ENCODE data around the gene PCDHA1. TPM values are rescaled to one million over a fixed set of nuclear protein-coding genes. Genes with fewer than 3 reads are reported as not detected.

The PCDHA1 gene
- total RNA-seq, 2 experiments from 2014 or later: not detected

DNA sequence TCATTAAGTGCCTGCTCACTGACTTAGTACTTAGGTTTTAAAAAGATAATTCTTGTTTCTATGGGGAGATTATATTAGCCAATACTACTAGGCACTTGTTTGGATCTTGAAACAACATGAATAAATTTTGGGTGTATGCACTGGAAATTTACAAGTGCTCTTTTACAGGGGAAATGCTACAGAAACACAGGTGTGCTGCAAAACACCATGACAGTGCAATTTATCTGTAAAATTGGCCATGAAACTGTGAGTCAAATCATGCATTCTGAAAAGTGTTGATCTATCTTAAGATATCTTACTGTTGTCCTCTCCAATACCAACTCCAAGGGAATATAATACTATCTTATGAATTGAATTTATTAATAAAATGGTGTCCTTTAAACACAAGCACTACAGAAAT is 253.1 kb downstream of the PCDHA1 start:
- no peaks in the 10 kb centered on the region for H3K4me1 Mint-ChIP-seq (ENCODE audit: low read depth)
- intact Hi-C loops (cut with micrococcal nuclease): no loop called here
- no peak overlapping the region for H3K4me3 Mint-ChIP-seq
- no peaks in the 10 kb centered on the region for H3K9me3 Mint-ChIP-seq
- H3K27me3 Mint-ChIP-seq (ENCODE audit: low read depth): peaks cover 8% of the 10 kb centered on the region
- H3K27ac Mint-ChIP-seq: no peak overlapping the region
- no peak for DNase-seq
- no peaks in the 10 kb centered on the region for H3K36me3 Mint-ChIP-seq (ENCODE audit: low read depth)
- CTCF ChIA-PET: interaction anchor here (0.6 kb wide), 1 partner anchor 38 kb away, joined by 3 read pairs; no protein-coding TSS in a partner anchor

DNA sequence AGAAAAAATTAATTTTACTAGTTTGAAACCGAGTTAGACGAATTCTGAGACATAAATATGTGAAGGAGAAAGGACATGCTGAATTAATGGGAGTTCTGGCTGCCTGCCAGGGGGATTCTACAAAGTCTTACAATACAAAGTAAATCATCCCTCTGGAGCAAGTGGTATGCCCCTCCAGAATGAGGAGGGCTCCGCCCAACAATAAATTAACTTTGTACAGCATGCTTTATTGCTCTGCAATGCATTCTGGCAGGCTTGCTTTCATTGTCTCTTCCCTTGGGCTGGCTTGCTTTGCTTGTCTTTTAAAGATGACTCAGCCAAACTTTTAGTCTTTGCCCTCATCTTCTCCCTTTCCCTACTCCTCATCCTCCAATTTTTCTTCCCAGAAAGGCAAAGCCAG is 253.6 kb downstream of the PCDHA1 start:
- Mint-ChIP-seq H3K27ac (no peak overlapping the region), H3K9me3 (no peaks in the 10 kb centered on the region), H3K27me3 (ENCODE audit: low read depth) (peaks cover 12% of the 10 kb centered on the region), H3K36me3 (ENCODE audit: low read depth) (no peaks in the 10 kb centered on the region), H3K4me3 (no peak overlapping the region), H3K4me1 (ENCODE audit: low read depth) (no peaks in the 10 kb centered on the region)
- intact Hi-C loops (cut with micrococcal nuclease): no loop called here
- CTCF ChIA-PET: interaction anchor here (1.3 kb wide), 1 partner anchor 28 kb away, joined by 4 read pairs; no protein-coding TSS in a partner anchor
- no peak for DNase-seq

DNA sequence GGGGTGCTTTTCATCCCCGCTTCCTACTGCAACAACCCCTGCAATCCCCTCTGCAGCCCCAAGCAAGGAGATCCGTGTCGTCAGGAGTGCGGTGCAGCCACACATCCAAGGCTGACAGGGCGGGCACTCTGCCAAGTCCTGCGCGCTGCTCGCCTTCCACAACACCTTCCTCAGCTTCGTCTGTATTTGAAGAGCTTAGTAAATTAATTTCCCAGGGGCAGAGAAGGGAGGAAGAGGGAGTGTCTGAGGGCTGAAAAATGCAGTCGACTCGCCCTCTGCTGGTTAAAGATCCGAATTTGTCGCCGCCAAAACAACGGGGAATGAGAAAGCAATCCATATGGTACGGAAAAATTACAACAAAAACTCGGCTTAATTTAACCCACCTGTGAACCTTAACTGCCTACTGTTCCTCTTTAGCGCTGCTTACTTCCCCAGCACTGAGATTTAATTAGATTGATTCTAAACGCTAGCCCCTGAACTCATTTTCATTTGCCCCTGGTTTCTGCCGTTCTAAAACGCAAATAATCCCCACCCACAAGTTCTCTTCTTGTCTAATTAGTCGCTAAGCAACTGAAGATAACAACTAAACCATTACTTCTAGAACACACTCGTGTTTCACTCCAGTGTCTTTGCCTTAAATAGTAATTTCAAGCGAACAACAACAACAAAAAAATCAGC is 254.3 kb downstream of the PCDHA1 start:
- CTCF ChIA-PET: interaction anchor here (1.3 kb wide), 1 partner anchor 27 kb away, joined by 4 read pairs; no protein-coding TSS in a partner anchor
- intact Hi-C loops (cut with micrococcal nuclease): loop anchor here (2.0 to 10.0 kb wide), 5 partner anchors 113 to 895 kb away; partner anchors contain the start of genes PCDHA13, PCDHA5 and PCDHAC1

DNA sequence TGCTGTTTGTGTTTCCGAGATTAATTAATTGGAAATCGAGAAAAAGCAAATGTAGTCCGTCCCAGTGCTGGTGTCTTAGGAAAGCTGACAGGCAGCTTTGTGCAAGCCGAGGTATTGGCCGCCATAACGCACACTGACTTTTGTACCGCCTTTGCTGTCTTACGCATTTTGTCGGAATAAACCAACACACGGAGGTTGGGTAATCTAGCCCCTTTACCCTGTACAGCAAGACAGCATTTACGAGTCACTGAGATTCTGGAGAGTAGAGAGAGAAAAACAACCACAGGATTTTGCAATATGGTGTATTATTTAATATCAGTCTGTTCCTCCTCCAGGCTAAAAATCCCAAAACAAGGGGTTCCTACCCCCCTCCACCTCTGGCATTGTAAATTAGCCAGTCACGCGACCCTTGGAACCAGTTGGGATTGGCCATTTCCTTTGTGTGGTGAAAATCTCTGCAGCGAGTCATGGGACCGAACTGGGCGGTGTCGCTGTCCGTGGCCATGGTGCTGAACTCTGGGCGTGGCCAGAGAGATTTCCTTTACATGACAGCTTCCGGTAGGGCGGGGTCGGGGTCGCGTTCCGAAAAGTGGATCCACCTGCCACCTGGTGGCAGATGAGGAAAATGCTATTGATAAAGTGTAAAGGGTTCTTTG is 255.0 kb downstream of the PCDHA1 start:
- CTCF ChIA-PET: interaction anchor here (0.7 to 1.3 kb wide), 2 partner anchors 12 to 26 kb away, joined by 3 to 4 read pairs; no protein-coding TSS in a partner anchor

More for the DNA sequence above, 254.3 kb downstream of the PCDHA1 start:
- H3K27ac Mint-ChIP-seq: no peak overlapping the region
- H3K4me3 Mint-ChIP-seq: no peak overlapping the region
- H3K27me3 Mint-ChIP-seq (ENCODE audit: low read depth): peaks cover 17% of the 10 kb centered on the region
- H3K36me3 Mint-ChIP-seq (ENCODE audit: low read depth): no peaks in the 10 kb centered on the region
- no peaks in the 10 kb centered on the region for H3K4me1 Mint-ChIP-seq (ENCODE audit: low read depth)
- DNase-seq: peak; percentile 9
- no peaks in the 10 kb centered on the region for H3K9me3 Mint-ChIP-seq

DNA sequence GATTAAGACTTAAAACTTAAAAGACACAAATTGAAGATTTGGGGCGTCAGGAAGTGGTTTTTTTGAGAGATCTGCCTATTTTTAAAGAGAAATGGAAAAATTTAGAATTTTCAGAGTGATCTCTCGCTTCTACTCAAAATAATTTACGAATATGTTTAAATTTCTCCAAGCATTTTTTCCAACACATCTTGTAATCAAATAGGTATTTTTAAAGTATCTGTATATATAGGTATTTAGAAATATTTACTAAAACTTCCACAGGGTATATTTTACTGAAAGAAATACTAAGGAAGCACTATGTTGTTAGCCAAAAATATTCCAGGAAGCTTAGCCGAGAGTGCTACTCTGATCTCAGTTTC is 255.5 kb downstream of the PCDHA1 start:
- no peaks in the 10 kb centered on the region for H3K4me1 Mint-ChIP-seq (ENCODE audit: low read depth)
- no peak overlapping the region for H3K27ac Mint-ChIP-seq
- H3K36me3 Mint-ChIP-seq (ENCODE audit: low read depth): no peaks in the 10 kb centered on the region
- no peak overlapping the region for H3K4me3 Mint-ChIP-seq
- no peak for DNase-seq
- H3K9me3 Mint-ChIP-seq: no peaks in the 10 kb centered on the region
- CTCF ChIA-PET: interaction anchor here (0.7 kb wide), 1 partner anchor 11 kb away, joined by 3 read pairs; no protein-coding TSS in a partner anchor
- intact Hi-C loops (cut with micrococcal nuclease): loop anchor here (1.0 to 10.0 kb wide), 7 partner anchors 115 to 897 kb away; partner anchors contain the start of genes HARS1, HARS2, PCDHA13 and PCDHA5
- peaks cover 22% of the 10 kb centered on the region for H3K27me3 Mint-ChIP-seq (ENCODE audit: low read depth)

More for the DNA sequence above, 255.0 kb downstream of the PCDHA1 start:
- no peak overlapping the region for H3K27ac Mint-ChIP-seq
- intact Hi-C loops (cut with micrococcal nuclease): loop anchor here (1.0 to 10.0 kb wide), 7 partner anchors 114 to 896 kb away; partner anchors contain the start of genes HARS1, HARS2, PCDHA13 and PCDHA5
- H3K4me1 Mint-ChIP-seq (ENCODE audit: low read depth): no peaks in the 10 kb centered on the region
- DNase-seq: peak; percentile 85
- H3K36me3 Mint-ChIP-seq (ENCODE audit: low read depth): no peaks in the 10 kb centered on the region
- no peak overlapping the region for H3K4me3 Mint-ChIP-seq
- peaks cover 21% of the 10 kb centered on the region for H3K27me3 Mint-ChIP-seq (ENCODE audit: low read depth)
- H3K9me3 Mint-ChIP-seq: no peaks in the 10 kb centered on the region

DNA sequence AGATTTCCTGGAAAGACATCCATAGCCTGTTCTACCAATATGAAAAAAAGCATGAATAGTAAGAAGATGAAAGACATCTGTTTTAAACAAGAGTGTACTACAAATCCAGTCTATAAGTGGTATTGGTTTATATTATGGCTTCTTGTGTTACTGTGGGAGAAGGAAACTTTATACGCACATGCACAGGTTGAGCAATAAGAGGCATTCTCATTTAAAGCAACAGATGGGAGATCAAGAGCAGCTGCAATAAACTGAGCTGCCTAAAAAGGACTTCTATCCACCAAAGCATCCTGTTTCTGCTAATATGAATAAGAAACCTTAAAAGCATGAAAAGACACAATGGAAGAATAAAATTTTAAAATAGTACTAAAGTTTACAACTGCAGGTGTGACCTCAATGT is 256.6 kb downstream of the PCDHA1 start:
- H3K9me3 Mint-ChIP-seq: no peaks in the 10 kb centered on the region
- CTCF ChIA-PET: interaction anchor here (0.7 kb wide), 1 partner anchor 221 kb away, joined by 3 read pairs; no protein-coding TSS in a partner anchor
- peaks cover 25% of the 10 kb centered on the region for H3K27me3 Mint-ChIP-seq (ENCODE audit: low read depth)
- H3K4me1 Mint-ChIP-seq (ENCODE audit: low read depth): no peaks in the 10 kb centered on the region
- intact Hi-C loops (cut with micrococcal nuclease): loop anchor here (5.0 to 10.0 kb wide), 2 partner anchors 220 to 898 kb away; partner anchors contain the start of gene PCDHA5
- H3K4me3 Mint-ChIP-seq: no peak overlapping the region
- H3K27ac Mint-ChIP-seq: no peak overlapping the region
- no peak for DNase-seq
- H3K36me3 Mint-ChIP-seq (ENCODE audit: low read depth): no peaks in the 10 kb centered on the region

DNA sequence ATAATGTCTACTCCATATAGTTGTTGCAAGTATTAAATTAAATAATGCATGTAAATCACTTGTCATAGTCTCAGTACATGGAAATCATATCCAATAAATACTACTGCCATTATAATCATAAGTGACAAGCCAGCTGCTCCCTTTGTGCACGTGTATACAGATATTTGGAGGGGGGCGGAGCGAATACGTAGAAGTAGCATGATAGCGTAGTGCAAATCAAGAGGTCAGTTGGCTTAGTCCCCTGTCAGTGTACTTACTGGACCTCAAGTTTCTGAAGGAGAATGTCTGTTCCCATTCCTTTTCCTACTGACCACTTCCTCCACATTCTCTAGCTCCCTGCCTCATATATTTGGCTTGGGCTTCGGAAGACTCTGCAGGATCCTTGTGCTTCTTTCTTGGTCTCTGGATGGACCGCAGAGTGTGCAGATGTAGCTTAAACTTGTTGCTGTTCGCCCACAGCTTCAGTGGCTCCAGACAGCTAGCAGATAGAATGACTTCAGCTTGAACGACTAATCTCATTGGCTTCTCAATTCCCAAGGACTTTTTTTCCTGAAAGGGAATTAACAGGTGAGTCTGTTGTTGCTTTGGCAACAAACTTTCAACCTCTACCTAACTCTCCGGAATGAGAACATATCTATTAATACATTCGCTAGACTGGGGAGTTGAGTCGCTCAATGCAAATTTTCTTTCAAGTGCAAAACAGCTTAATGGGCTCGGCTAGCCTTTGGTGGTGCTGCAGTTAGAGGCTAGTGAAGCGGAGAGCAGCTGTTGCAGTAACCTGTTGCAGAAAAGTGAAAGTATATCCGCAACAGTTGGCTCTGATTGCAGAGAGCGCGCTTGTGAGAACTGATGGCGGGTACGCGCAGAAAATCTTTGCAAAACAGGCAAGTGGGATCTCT is 264.9 kb downstream of the PCDHA1 start, which contains the start of gene PCDHB1:
PCDHB1 (plus strand) TSS at position 753 of the 899 bp plus-strand sequence; CDS start at position 850, 97 bp downstream.
- Mint-ChIP-seq H3K27me3 (ENCODE audit: low read depth) (peaks cover 48% of the 10 kb centered on the region), H3K36me3 (ENCODE audit: low read depth) (no peaks in the 10 kb centered on the region), H3K27ac (no peak within 1 kb of the TSS), H3K4me1 (ENCODE audit: low read depth) (peaks cover 8% of the 10 kb centered on the region), H3K9me3 (peaks cover 3% of the 10 kb centered on the region), H3K4me3 (peak within 1 kb of the TSS; percentile 68)
- no peak for DNase-seq
- CTCF ChIA-PET: interaction anchor here (1.1 kb wide), 2 partner anchors 42 to 229 kb away, joined by 3 read pairs; partner anchors contain the start of gene PCDHA5
- intact Hi-C loops (cut with micrococcal nuclease): no loop called here

DNA sequence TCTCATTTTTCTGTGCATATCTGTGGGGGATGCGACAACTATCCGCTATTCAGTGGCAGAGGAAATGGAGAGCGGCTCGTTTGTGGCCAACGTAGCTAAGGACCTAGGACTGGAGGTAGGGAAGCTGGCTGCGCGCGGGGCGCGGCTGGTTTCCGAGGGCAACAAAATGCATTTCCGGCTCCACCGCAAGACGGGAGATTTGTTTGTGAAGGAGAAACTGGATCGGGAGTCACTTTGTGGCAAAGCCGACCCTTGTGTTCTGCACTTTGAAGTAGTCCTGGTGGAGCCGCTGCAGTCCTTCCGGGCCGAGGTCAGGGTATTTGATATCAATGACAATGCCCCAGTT is 265.6 kb downstream of the PCDHA1 start:
- peaks cover 8% of the 10 kb centered on the region for H3K4me1 Mint-ChIP-seq (ENCODE audit: low read depth)
- H3K27ac Mint-ChIP-seq: no peak overlapping the region
- peak overlapping the region; percentile 68 for H3K4me3 Mint-ChIP-seq
- intact Hi-C loops (cut with micrococcal nuclease): no loop called here
- DNase-seq: no peak
- H3K36me3 Mint-ChIP-seq (ENCODE audit: low read depth): no peaks in the 10 kb centered on the region
- H3K9me3 Mint-ChIP-seq: peaks cover 3% of the 10 kb centered on the region
- H3K27me3 Mint-ChIP-seq (ENCODE audit: low read depth): peaks cover 46% of the 10 kb centered on the region
- CTCF ChIA-PET: interaction anchor here (1.1 kb wide), 1 partner anchor 230 kb away, joined by 3 read pairs; the partner anchor contains the start of gene PCDHA5

Other genes with a start within 250 kb of the PCDHA1 start
- 10 to 100 TPM; 27.2 to 28.5 TPM for gene EIF4EBP3, start 238.5 kb upstream of the PCDHA1 start, total RNA-seq
- 10 to 100 TPM; 38.0 to 39.6 TPM for gene SRA1, start 228.7 kb upstream of the PCDHA1 start, total RNA-seq
- 10 to 100 TPM; 15.4 to 16.5 TPM for gene APBB3, start 221.5 kb upstream of the PCDHA1 start, total RNA-seq
- 10 to 100 TPM; 57.1 to 60.1 TPM for gene SLC35A4, start 221.3 kb upstream of the PCDHA1 start, total RNA-seq
- gene CD14, start 153.0 kb upstream of the PCDHA1 start, total RNA-seq: under 1 TPM; 0.14 to 0.20 TPM
- 10 to 100 TPM; 29.0 to 29.5 TPM for gene TMCO6, start 146.7 kb upstream of the PCDHA1 start, total RNA-seq
- 10 to 100 TPM; 71.4 to 76.4 TPM for gene NDUFA2, start 138.5 kb upstream of the PCDHA1 start, total RNA-seq
- 10 to 100 TPM; 82.9 to 93.1 TPM for gene IK, start 138.3 kb upstream of the PCDHA1 start, total RNA-seq
- gene WDR55, start 121.2 kb upstream of the PCDHA1 start, total RNA-seq: 10 to 100 TPM; 18.9 to 19.8 TPM
- 1 to 10 TPM; 1.7 to 1.9 TPM for gene DND1, start 112.6 kb upstream of the PCDHA1 start, total RNA-seq
- 10 to 100 TPM; 69.0 to 74.8 TPM for gene HARS1, start 94.8 kb upstream of the PCDHA1 start, total RNA-seq
- 10 to 100 TPM; 27.4 to 29.3 TPM for gene HARS2, start 94.7 kb upstream of the PCDHA1 start, total RNA-seq
- 10 to 100 TPM; 52.9 to 58.8 TPM for gene ZMAT2, start 85.7 kb upstream of the PCDHA1 start, total RNA-seq
- not detected for gene PCDHA2, start 8.7 kb downstream of the PCDHA1 start, total RNA-seq
- not detected for gene PCDHA3, start 14.9 kb downstream of the PCDHA1 start, total RNA-seq
- not detected for gene PCDHA4, start 20.9 kb downstream of the PCDHA1 start, total RNA-seq
- gene PCDHA5, start 35.5 kb downstream of the PCDHA1 start, total RNA-seq: not detected
- gene PCDHA6, start 41.8 kb downstream of the PCDHA1 start, total RNA-seq: not detected
- not detected for gene PCDHA7, start 48.1 kb downstream of the PCDHA1 start, total RNA-seq
- gene PCDHA8, start 55.0 kb downstream of the PCDHA1 start, total RNA-seq: not detected
- gene PCDHA9, start 62.2 kb downstream of the PCDHA1 start, total RNA-seq: not detected
- not detected for gene PCDHA10, start 69.8 kb downstream of the PCDHA1 start, total RNA-seq
- not detected for gene PCDHA11, start 82.8 kb downstream of the PCDHA1 start, total RNA-seq
- gene PCDHA12, start 89.2 kb downstream of the PCDHA1 start, total RNA-seq: not detected
- gene PCDHA13, start 96.0 kb downstream of the PCDHA1 start, total RNA-seq: not detected
- gene PCDHAC1, start 140.2 kb downstream of the PCDHA1 start, total RNA-seq: not detected
- gene PCDHAC2, start 180.3 kb downstream of the PCDHA1 start, total RNA-seq: not detected

Data from activated naive CD4-positive, alpha-beta T cell treated with anti-CD3 and anti-CD28 coated beads for 36 hours (primary cell).